ENCODE data around the gene P2RX7.
"Not testable (repeated sequence)": the region's sequence is repeated elsewhere in the genome, so short reads cannot be mapped to it uniquely, and the experiment has no call there.

Gene P2RX7

DNA sequence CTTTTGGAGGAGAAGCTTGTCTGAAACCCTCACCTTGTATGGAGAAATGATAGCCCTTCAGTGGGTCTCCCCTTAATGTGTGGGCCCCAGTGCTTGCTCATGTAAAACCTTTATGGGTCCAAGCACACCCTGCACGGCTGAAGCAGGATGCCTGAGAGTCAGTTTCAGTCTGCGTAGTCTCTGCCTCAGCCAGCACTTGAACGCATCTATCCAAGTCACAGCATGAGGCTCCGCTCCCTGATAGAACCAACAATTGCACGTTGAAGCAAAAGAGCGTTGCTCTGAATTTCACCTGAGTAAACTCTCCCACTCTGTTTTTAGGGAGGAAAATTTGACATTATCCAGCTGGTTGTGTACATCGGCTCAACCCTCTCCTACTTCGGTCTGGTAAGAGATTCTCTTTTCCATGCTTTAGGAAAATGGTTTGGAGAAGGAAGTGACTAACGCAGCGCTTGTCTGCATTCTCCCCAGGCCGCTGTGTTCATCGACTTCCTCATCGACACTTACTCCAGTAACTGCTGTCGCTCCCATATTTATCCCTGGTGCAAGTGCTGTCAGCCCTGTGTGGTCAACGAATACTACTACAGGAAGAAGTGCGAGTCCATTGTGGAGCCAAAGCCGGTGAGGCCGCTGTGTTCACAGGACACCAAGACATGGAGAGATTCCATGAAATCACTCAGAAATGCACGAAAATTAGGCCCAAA is 44.3 kb downstream of the P2RX7 start:
- no peak for DNase-seq

- DNase-seq = no peak
Observed at GRCh38 chr12:121181181-121181580, 48.5 kb downstream of the P2RX7 start.

GRCh38 chr12:121182222-121182893 is 49.7 kb downstream of the P2RX7 start:
- no peak for DNase-seq

DNA sequence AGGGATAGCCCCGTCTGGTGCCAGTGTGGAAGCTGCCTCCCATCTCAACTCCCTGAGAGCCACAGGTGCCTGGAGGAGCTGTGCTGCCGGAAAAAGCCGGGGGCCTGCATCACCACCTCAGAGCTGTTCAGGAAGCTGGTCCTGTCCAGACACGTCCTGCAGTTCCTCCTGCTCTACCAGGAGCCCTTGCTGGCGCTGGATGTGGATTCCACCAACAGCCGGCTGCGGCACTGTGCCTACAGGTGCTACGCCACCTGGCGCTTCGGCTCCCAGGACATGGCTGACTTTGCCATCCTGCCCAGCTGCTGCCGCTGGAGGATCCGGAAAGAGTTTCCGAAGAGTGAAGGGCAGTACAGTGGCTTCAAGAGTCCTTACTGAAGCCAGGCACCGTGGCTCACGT is 51.7 kb downstream of the P2RX7 start:
- DNase-seq = no peak

DNA sequence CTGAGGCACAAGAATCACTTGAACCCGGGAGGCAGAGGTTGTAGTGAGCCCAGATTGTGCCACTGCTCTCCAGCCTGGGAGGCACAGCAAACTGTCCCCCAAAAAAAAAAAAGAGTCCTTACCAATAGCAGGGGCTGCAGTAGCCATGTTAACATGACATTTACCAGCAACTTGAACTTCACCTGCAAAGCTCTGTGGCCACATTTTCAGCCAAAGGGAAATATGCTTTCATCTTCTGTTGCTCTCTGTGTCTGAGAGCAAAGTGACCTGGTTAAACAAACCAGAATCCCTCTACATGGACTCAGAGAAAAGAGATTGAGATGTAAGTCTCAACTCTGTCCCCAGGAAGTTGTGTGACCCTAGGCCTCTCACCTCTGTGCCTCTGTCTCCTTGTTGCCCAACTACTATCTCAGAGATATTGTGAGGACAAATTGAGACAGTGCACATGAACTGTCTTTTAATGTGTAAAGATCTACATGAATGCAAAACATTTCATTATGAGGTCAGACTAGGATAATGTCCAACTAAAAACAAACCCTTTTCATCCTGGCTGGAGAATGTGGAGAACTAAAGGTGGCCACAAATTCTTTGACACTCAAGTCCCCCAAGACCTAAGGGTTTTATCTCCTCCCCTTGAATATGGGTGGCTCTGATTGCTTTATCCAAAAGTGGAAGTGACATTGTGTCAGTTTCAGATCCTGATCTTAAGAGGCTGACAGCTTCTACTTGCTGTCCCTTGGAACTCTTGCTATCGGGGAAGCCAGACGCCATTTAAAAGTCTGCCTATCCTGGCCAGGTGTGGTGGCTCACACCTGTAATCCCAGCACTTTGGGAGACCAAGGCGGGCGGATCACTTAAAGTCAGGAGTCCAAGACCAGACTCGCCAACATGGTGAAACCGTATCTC is 52.6 kb downstream of the P2RX7 start:
- DNase-seq = no peak

GRCh38 chr12:121186826-121187225 is 54.1 kb downstream of the P2RX7 start:
- DNase-seq = no peak

GRCh38 chr12:121187501-121187900 is 54.8 kb downstream of the P2RX7 start:
- no peak for DNase-seq

GRCh38 chr12:121188227-121188626 is 55.6 kb downstream of the P2RX7 start:
- DNase-seq = no peak

DNA sequence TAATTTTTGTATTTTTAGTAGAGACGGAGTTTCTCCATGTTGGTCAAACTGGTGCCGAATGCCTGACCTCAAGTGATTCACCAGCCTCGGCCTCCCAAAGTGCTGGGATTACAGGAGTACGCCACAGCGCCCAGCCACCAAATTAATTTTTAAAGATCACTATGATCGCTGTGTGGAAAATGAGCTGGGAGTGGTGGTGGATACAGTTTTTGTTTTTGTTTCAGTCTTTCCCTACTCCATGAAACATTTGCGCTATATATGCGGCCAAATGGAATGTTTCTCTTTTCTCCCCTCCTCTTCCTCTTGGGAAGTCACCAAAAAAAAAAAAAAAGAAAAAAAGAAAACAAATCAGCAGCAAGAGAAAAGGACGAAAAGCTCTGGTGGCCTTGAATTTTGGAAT is 56.5 kb downstream of the P2RX7 start:
- no peak for DNase-seq

DNA sequence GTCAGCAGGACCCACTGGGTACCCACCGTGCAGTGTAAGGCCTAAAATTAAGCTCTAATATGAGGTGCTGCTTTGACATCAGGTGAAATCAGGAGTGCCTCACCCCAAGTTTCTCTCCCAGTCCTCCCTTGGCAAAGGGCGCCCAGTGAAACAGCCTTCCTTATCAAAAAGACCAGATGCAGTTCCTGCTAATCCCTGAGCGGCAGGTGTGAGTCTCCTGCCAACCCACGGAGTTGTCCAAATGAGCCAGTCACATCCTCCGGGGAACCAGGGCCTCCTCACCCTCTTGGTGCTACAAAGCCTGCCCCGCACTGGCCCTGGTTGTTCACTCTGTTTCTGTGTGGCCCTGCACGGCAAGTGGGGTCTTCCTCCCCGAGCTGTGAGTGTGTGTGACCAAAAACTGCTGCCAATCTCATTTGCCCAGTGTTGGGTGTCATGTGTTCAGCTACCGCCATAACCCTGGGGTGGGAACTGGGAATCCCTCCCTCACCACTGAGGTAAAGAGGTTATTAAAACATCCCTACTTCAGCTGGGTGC is 57.0 kb downstream of the P2RX7 start:
- DNase-seq = no peak

DNA sequence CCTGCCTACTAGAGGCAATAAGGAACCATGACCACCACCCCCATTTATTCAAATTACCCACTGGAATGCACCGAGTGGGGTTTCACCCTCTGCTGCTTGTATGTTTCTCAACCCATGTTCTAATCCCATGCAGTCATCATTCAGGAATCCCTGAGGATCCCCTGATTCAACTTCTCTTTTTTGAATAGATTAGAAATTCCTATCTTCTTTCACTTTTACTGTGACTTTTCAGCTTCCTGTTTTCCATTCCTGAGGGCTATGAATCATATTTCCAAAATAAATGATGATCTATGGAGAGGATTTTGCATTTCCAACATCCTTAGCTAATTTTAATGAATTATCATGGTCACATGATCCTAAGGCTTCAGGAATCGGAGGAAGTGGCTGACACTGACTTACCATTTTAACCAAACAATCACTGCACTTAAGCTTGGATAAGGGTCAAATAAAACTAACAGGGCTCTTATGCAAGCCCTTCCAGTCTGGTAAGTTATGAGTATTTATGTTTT is 57.9 kb downstream of the P2RX7 start:
- DNase-seq = no peak

DNA sequence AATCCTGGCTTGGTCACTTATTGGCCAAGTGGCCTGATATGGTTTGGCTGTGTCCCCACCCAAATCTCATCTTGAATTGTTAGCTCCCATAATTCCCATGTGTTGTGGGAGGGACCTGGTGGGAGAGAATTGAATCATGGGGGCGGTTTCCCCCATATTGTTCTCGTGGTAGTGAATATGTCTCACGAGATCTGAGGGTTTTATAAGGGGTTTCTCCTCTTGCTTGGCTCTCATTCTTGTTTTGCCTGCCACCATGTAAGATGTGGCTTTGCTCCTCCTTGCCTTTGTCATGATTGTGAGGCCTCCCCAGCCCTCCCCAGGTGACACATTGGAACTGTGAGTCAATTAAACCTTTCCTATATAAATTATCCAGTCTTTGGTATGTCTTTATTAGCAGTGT is 58.5 kb downstream of the P2RX7 start:
- DNase-seq = no peak

DNA sequence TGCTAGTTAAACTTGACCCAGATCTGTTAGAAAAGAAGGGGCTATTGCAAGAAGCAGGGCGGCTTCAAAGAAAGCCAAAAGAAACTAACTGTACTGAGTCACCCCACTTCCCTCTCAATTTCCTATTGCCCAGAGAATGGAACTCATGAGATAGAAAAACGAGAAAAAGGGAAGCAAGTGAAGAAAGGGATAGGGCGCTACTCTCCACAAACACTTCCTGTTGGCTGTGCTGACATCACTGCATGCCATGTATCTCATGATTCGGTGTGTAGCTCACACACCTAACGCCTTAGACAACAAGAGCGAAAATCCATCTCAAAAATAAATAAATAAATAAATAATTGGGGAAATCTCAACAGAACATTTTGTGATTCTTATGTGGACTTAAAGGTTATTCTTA is 64.2 kb downstream of the P2RX7 start:
- no peak for DNase-seq

- DNase-seq = no peak
Observed at GRCh38 chr12:121198949-121199348, 66.3 kb downstream of the P2RX7 start.

- DNase-seq = not testable (repeated sequence)
Observed at GRCh38 chr12:121201140-121201539, 68.5 kb downstream of the P2RX7 start.

- no peak for DNase-seq
Observed at GRCh38 chr12:121202407-121203355, 70.0 kb downstream of the P2RX7 start.

DNA sequence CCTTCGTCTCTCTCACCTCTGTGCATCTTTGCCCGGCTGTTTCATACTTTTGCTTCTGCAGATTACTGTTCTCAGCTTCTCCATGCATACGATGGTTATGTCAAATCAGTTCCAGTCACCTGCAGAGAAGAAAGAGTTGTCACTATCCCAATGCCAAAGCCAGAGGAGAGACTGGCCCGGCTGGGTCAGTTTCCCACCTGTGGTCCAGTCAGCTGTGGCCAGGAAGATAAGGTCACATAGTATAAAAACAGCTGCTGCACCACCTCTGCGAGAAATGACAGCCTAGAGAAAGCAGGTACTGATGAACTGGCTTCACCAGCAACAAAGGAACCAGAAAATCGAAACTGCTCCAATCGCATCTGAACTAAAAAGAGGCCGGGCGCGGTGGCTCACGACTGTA is 70.8 kb downstream of the P2RX7 start:
- DNase-seq = no peak

GRCh38 chr12:121205491-121205890 is 72.8 kb downstream of the P2RX7 start:
- no peak for DNase-seq

DNA sequence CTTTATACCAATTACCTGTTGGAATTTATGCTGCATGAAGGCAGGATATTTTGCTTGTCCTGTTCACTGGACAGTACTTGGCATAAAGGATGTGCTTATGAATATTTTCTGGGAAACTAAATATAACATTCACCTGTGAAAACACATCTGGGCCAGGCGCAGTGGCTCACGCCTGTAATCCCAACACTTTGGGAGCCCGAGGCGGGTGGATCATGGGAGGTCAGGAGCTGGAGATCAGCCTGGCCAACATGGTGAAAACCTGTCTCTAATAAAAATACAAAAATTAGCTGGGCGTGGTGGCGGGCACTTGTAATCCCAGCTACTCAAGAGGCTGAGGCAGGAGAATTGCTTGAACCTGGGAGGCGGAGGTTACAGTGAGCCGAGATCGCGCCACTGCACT is 75.9 kb downstream of the P2RX7 start:
- not testable (repeated sequence) for DNase-seq

- DNase-seq = no peak
Observed at GRCh38 chr12:121209221-121209620, 76.5 kb downstream of the P2RX7 start.

DNA sequence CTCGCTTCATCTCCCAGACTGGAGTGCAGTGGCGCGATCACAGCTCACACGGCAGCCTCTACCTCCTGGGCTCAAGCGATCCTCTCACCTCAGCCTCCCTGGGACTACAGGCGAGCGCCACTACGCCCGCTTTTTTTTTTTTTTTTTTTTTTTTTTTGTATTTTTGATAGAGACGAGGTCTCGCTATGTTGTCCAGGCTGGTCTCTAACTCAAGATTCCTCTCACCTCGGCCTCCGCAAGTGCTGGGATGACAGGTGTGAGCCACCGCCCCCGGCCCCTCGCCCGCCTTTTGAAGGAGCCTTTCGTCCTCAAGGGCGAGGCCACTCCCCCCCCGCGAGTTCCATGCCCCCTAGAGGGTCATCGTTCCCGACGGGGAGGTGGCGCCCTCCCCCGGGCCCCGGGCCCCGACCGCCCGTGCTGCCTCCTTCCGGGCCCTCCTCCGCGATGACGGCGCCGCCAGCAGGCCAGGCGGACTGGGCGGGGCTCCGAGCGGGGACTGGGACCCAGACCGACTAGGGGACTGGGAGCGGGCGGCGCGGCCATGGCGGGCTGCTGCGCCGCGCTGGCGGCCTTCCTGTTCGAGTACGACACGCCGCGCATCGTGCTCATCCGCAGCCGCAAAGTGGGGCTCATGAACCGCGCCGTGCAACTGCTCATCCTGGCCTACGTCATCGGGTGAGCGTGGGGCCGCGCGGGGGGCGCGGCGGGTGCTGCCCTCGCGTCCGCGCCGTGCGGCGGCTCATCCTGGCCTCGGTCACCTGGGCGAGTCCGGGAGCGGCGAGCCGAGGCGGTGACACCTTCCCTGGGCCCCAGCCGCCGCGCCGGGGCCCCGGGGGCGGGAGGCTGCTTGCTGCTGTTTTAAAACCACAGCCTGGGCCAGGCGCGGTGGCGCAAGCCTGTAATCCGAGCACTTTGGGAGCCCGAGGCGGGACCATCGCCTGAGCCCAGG is 77.2 kb downstream of the P2RX7 start, which contains the start of gene P2RX4:
P2RX4 (plus strand) TSS at position 506 of the 949 bp plus-strand sequence; CDS start at position 542, 36 bp downstream.
- peak; percentile 79 to 88 for DNase-seq

All from NCI-H1930 (cell line).